Measurements from ENCODE around the gene TNNT1.

DNA sequence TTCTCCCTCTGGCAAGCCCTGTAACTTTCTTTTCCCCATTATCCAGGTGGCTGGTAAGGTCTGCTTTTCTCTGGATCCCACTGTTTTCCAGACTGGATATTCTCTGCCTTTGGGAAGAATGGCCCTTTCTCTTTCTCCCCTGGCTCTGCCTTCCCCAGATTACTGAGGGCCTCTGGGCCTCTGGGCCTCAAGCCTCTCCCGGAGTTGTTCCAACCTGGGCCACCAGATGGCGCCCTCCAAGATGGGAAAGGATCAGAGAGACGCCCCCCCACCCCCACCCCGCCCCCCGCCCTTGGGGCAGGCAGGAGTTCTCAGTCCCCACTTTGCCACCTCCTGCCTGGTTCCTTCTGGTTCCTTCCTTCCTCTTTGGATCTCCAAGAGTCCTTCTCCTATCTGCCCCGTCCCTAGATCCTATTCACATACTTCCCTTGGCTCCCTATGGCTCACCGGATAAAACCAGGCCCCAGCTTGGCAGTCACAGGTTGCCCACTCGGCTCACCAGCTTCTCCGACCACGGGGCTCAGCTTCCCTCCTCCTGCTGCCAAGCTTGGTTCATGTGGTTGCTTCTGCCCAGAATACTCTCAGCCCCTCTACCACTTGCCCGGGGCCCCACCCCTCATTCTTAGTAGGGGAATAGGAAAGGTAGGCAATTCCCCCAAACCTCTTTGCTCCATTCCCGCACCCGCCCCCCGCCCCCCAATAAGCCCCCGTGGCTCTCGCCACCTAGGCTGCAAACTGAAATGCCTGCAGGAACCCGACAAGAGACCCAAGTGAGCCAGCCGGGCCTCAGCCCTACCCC lies 60.3 kb downstream of the TNNT1 start:
- TF ChIP-seq CTCF (IDR thresholded peaks at IDR 0.05; ENCODE audit: extremely low read depth in 1 of 2, insufficient read depth in 1 of 2, low read depth in 1 of 2, low read length in 2 of 2) = peak; percentile 38 to 72
- no peak for TF ChIP-seq EZH2 (IDR thresholded peaks at IDR 0.05; ENCODE audit: borderline replicate concordance, low read depth, low read length, severe bottlenecking)
- no peak for TF ChIP-seq JUN (IDR thresholded peaks at IDR 0.05; ENCODE audit: borderline replicate concordance, insufficient read depth, insufficient read length, low read depth)
- no peak for TF ChIP-seq POLR2AphosphoS5 (IDR thresholded peaks at IDR 0.05; ENCODE audit: insufficient read depth, low read depth, low read length)
- no peak for TF ChIP-seq POLR2A (IDR thresholded peaks at IDR 0.05; ENCODE audit: low read depth, low read length)
- TF ChIP-seq MYC (IDR thresholded peaks at IDR 0.05; ENCODE audit: low read depth, low read length) = no peak
- no peak for TF ChIP-seq MAX (IDR thresholded peaks at IDR 0.05; ENCODE audit: insufficient read depth, insufficient read length)
- no peak for TF ChIP-seq GATA2 (IDR thresholded peaks at IDR 0.05; ENCODE audit: insufficient read depth, insufficient read length, low read depth, low read length)
